H9 (cell line): ENCODE measurements around the gene PRTN3. TPM values are rescaled to one million over a fixed set of nuclear protein-coding genes. Genes with fewer than 3 reads are reported as not detected.

ENCODE experiments used
- DNase-seq: peaks from one replicate; pipeline ENCODE4 v3.0.0-alpha.2; 2017
- H2AFZ ChIP-seq: one replicate; pipeline ENCODE4 v1.6.1; 2013; ENCODE audit warnings: mild to moderate bottlenecking, low read length, control low read depth, moderate library complexity
- H2AK5ac ChIP-seq: 2 replicates; pipeline ENCODE4 v1.6.1; 2013; ENCODE audit warnings: low read length, control low read depth, mixed read lengths; ENCODE audit not compliant: insufficient read length
- H2BK120ac ChIP-seq: one replicate; pipeline ENCODE4 v1.6.1; 2013; ENCODE audit warnings: low read depth, mild to moderate bottlenecking, low read length, control low read depth, inconsistent platforms; ENCODE audit not compliant: poor library complexity, severe bottlenecking
- H2BK12ac ChIP-seq: 2 replicates; pipeline ENCODE4 v1.6.1; 2013; ENCODE audit warnings: low read length, control low read depth, mixed read lengths, low read depth; ENCODE audit not compliant: insufficient read length
- H2BK15ac ChIP-seq: 2 replicates; pipeline ENCODE4 v1.6.1; 2013; ENCODE audit warnings: low read depth, low read length, control low read depth
- H2BK20ac ChIP-seq: one replicate; pipeline ENCODE4 v1.6.1; 2013; ENCODE audit warnings: low read depth, mild to moderate bottlenecking, low read length, control low read depth, inconsistent platforms; ENCODE audit not compliant: poor library complexity, severe bottlenecking
- H2BK5ac ChIP-seq: 2 replicates; pipeline ENCODE4 v1.6.1; 2013; ENCODE audit warnings: low read length, control low read depth, mixed read lengths; ENCODE audit not compliant: insufficient read length
- H3K14ac ChIP-seq: 2 replicates; pipeline ENCODE4 v1.6.1; 2013; ENCODE audit warnings: low read length, control low read depth; ENCODE audit not compliant: insufficient read depth
- H3K18ac ChIP-seq: 2 replicates; pipeline ENCODE4 v1.6.1; 2013; ENCODE audit warnings: low read depth, mild to moderate bottlenecking, mixed read lengths, low read length, control low read depth; ENCODE audit not compliant: insufficient read length
- H3K23ac ChIP-seq: 2 replicates; pipeline ENCODE4 v1.6.1; 2013; ENCODE audit warnings: low read length, control low read depth, mixed read lengths, low read depth; ENCODE audit not compliant: insufficient read length
- H3K23me2 ChIP-seq: 2 replicates; pipeline ENCODE4 v1.6.1; 2013; ENCODE audit warnings: low read depth, mild to moderate bottlenecking, mixed read lengths, low read length, control low read depth; ENCODE audit not compliant: insufficient read length, poor library complexity, severe bottlenecking
- H3K27ac ChIP-seq: 2 replicates; pipeline ENCODE4 v1.5.1; 2013; ENCODE audit warnings: low read length, control low read depth, mixed read lengths, low read depth; ENCODE audit not compliant: insufficient read length
- H3K27me3 ChIP-seq: 2 replicates; pipeline ENCODE4 v1.6.1; 2013; ENCODE audit warnings: low read length, control low read depth, inconsistent platforms; ENCODE audit not compliant: insufficient read depth
- H3K4ac ChIP-seq: 2 replicates; pipeline ENCODE4 v1.6.1; 2013; ENCODE audit warnings: low read depth, mild to moderate bottlenecking, control low read depth, inconsistent platforms, low read length, moderate library complexity
- H3K4me1 ChIP-seq: 2 replicates; pipeline ENCODE4 v1.6.1; 2013; ENCODE audit warnings: low read length, control low read depth, inconsistent platforms; ENCODE audit not compliant: insufficient read depth
- H3K4me2 ChIP-seq: 2 replicates; pipeline ENCODE4 v1.6.1; 2013; ENCODE audit warnings: low read length, control low read depth, mixed read lengths; ENCODE audit not compliant: insufficient read length, insufficient read depth
- H3K56ac ChIP-seq: 2 replicates; pipeline ENCODE4 v1.6.1; 2013; ENCODE audit warnings: low read depth, mild to moderate bottlenecking, mixed read lengths, low read length, control low read depth; ENCODE audit not compliant: insufficient read length
- H3K79me1 ChIP-seq: 2 replicates; pipeline ENCODE4 v1.6.1; 2013; ENCODE audit warnings: low read depth, mild to moderate bottlenecking, moderate library complexity, low read length, control low read depth, inconsistent platforms; ENCODE audit not compliant: insufficient read depth, poor library complexity, severe bottlenecking
- H3K79me2 ChIP-seq: 2 replicates; pipeline ENCODE4 v1.6.1; 2013; ENCODE audit warnings: low read length, control low read depth, inconsistent platforms; ENCODE audit not compliant: insufficient read depth
- H3K9ac ChIP-seq: 2 replicates; pipeline ENCODE4 v1.6.1; 2013; ENCODE audit warnings: low read length, control low read depth, mixed read lengths; ENCODE audit not compliant: insufficient read length; ENCODE audit errors: extremely low read depth
- H3K9me3 ChIP-seq: one replicate; pipeline ENCODE4 v1.6.1; 2013; ENCODE audit warnings: low read depth, low read length, inconsistent platforms; ENCODE audit not compliant: control insufficient read depth
- H3T11ph ChIP-seq: one replicate; pipeline ENCODE4 v1.6.1; 2013; ENCODE audit warnings: mild to moderate bottlenecking, low read length, control low read depth, inconsistent platforms
- H4K20me1 ChIP-seq: one replicate; pipeline ENCODE4 v1.6.1; 2013; ENCODE audit not compliant: control insufficient read depth, insufficient read length, insufficient read depth
- H4K5ac ChIP-seq: 2 replicates; pipeline ENCODE4 v1.6.1; 2013; ENCODE audit warnings: low read depth, mild to moderate bottlenecking, mixed read lengths, low read length, control low read depth; ENCODE audit not compliant: insufficient read length
- H4K8ac ChIP-seq: replicated peaks from 2 replicates; pipeline ENCODE4 v1.6.1; 2013; ENCODE audit warnings: low read length, control low read depth, mixed read lengths, low read depth; ENCODE audit not compliant: insufficient read length
- H4K91ac ChIP-seq: 2 replicates; pipeline ENCODE4 v1.6.1; 2013; ENCODE audit warnings: low read depth, mild to moderate bottlenecking, moderate library complexity, mixed read lengths, low read length, control low read depth; ENCODE audit not compliant: insufficient read length
- H3K27ac Mint-ChIP-seq, 3 experiments: 2 replicates in 2 of 3; 3 replicates in 1 of 3; pipeline ENCODE4 v1.8.0; 2020 to 2021; ENCODE audit warnings: mixed read lengths in 3 of 3, mild to moderate bottlenecking in 1 of 3, moderate library complexity in 1 of 3
- H3K27me3 Mint-ChIP-seq: 2 replicates; pipeline ENCODE4 v1.8.0; 2021; ENCODE audit warnings: low read depth, mild to moderate bottlenecking, moderate library complexity, mixed read lengths
- H3K36me3 Mint-ChIP-seq, 3 experiments: 2 replicates in 2 of 3; 3 replicates in 1 of 3; pipeline ENCODE4 v1.8.0; 2020 to 2021; ENCODE audit warnings: low read depth in 3 of 3, mixed read lengths in 3 of 3; ENCODE audit not compliant: insufficient read depth in 1 of 3
- H3K4me1 Mint-ChIP-seq, 2 experiments: 2 replicates each; pipeline ENCODE4 v1.8.0; 2020; ENCODE audit warnings: mixed read lengths in 2 of 2
- H3K4me3 Mint-ChIP-seq, 2 experiments: 2 replicates in 1 of 2; 3 replicates in 1 of 2; pipeline ENCODE4 v1.8.0; 2020 to 2021; ENCODE audit warnings: mild to moderate bottlenecking in 2 of 2, mixed read lengths in 2 of 2, moderate library complexity in 1 of 2
- H3K9me3 Mint-ChIP-seq, 2 experiments: 2 replicates in 1 of 2; 3 replicates in 1 of 2; pipeline ENCODE4 v1.8.0; 2020; ENCODE audit warnings: mild to moderate bottlenecking in 2 of 2, mixed read lengths in 2 of 2, moderate library complexity in 1 of 2
- WGBS: extraction: QIAGEN DNeasy Blood & Tissue Kit; methylation state at CpG from one replicate; pipeline ENCODE4 v1.1.7; 2013; ENCODE audit warnings: missing lambda C conversion rate, low lambda C conversion rate, mixed read lengths; ENCODE audit not compliant: insufficient read length; ENCODE audit errors: extremely low coverage; 5-methylcytosine and 5-hydroxymethylcytosine counted together
- total RNA-seq: library from RNA; stranded (reverse); gene quantifications from 2 replicates; pipeline ENCODE4 v1.2.1, GENCODE V29; 2021
- TF ChIP-seq, protein P1 (sequence below): fragments of 200-600 bp; sonication (generic); conservative IDR thresholded peaks from 3 replicates; pipeline ENCODE4 v1.8.0; 2021; ENCODE audit warnings: antibody characterized with exemption, mild to moderate bottlenecking

Gene PRTN3
- total RNA-seq, 1 experiment from 2014 or later = 0.31 TPM

GRCh38 chr19:852136-853013 lies 11.6 kb downstream of the PRTN3 start, which contains the start of gene ELANE:
Gene ELANE (plus strand): TSS chr19:852303. CDS start chr19:852329, 26 bp downstream.
- no peak within 1 kb of the TSS for H2BK12ac ChIP-seq
- no peak within 1 kb of the TSS for H3K56ac ChIP-seq
- no peaks in the 10 kb centered on the region for H3K79me1 ChIP-seq
- H3K9ac ChIP-seq = no peak within 1 kb of the TSS
- H2BK20ac ChIP-seq = no peak within 1 kb of the TSS
- no peaks in the 10 kb centered on the region for H3K27me3 ChIP-seq
- H3K9me3 Mint-ChIP-seq = no peaks in the 10 kb centered on the region; a peak in 1 of 5 replicates
- H2BK5ac ChIP-seq = no peak within 1 kb of the TSS
- no peak within 1 kb of the TSS for H3T11ph ChIP-seq
- H3K23me2 ChIP-seq = no peaks in the 10 kb centered on the region
- H3K4me1 Mint-ChIP-seq = peaks cover 0 to under 1% of the 10 kb centered on the region in 2 experiments; a peak in 1 of 4 replicates
- H2AFZ ChIP-seq = no peak within 1 kb of the TSS
- H3K4me1 ChIP-seq = no peaks in the 10 kb centered on the region
- no peak within 1 kb of the TSS for H3K27ac ChIP-seq
- H3K4me2 ChIP-seq = no peak within 1 kb of the TSS
- H2BK15ac ChIP-seq = no peak within 1 kb of the TSS; the same call in 1 of the 2 replicates
- H4K20me1 ChIP-seq = no peaks in the 10 kb centered on the region
- H3K4me3 Mint-ChIP-seq = no peak within 1 kb of the TSS
- no peak within 1 kb of the TSS for H3K23ac ChIP-seq
- H3K4ac ChIP-seq = no peak within 1 kb of the TSS
- H3K27me3 Mint-ChIP-seq = peaks cover 17% of the 10 kb centered on the region
- no peak within 1 kb of the TSS for H4K8ac ChIP-seq
- no peak within 1 kb of the TSS for H4K91ac ChIP-seq
- no peaks in the 10 kb centered on the region for H3K9me3 ChIP-seq
- no peak within 1 kb of the TSS for H3K18ac ChIP-seq
- WGBS = no CpG with 5 or more reads among the region's 55 CpGs
- no peak for DNase-seq
- H4K5ac ChIP-seq = no peak within 1 kb of the TSS
- H2BK120ac ChIP-seq = no peak within 1 kb of the TSS
- no peak within 1 kb of the TSS for H3K27ac Mint-ChIP-seq
- no peak within 1 kb of the TSS for H2AK5ac ChIP-seq
- no peaks in the 10 kb centered on the region for H3K36me3 Mint-ChIP-seq
- TF ChIP-seq, protein P1, sequence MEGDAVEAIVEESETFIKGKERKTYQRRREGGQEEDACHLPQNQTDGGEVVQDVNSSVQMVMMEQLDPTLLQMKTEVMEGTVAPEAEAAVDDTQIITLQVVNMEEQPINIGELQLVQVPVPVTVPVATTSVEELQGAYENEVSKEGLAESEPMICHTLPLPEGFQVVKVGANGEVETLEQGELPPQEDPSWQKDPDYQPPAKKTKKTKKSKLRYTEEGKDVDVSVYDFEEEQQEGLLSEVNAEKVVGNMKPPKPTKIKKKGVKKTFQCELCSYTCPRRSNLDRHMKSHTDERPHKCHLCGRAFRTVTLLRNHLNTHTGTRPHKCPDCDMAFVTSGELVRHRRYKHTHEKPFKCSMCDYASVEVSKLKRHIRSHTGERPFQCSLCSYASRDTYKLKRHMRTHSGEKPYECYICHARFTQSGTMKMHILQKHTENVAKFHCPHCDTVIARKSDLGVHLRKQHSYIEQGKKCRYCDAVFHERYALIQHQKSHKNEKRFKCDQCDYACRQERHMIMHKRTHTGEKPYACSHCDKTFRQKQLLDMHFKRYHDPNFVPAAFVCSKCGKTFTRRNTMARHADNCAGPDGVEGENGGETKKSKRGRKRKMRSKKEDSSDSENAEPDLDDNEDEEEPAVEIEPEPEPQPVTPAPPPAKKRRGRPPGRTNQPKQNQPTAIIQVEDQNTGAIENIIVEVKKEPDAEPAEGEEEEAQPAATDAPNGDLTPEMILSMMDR = no peak
- H3K79me2 ChIP-seq = no peaks in the 10 kb centered on the region
- no peak within 1 kb of the TSS for H3K14ac ChIP-seq
